Mesenteric fat pad (tissue), 1 donor: ENCODE data around the gene SYMPK. TPM values are rescaled to one million over a fixed set of nuclear protein-coding genes. Genes with fewer than 3 reads are reported as not detected.
A peak's percentile ranks its signal among the peaks of the same experiment; 100 is the strongest.
"Not testable (repeated sequence)": the region's sequence is repeated elsewhere in the genome, so short reads cannot be mapped to it uniquely, and the experiment has no call there.

ENCODE experiments used
- DNase-seq: peaks from one replicate; pipeline ENCODE4 v3.0.0-alpha.2; 2020; ENCODE audit warnings: low spot score
- total RNA-seq: library from RNA; stranded (reverse); fragmentation: NEBNext Ultra II Directional; extraction: Animal tissue kit (Norgen Biotek cat#: 25700); gene quantifications from one replicate; pipeline ENCODE4 v1.2.1, GENCODE V29; 2021
- donor health status: DM: yes; HTN: yes; CAD: no.

SYMPK gene
- total RNA-seq, 1 donor from 2014 or later = 52.8 TPM

- DNase-seq = no peak
These were observed 57.2 kb downstream of the SYMPK start for GRCh38 chr19:45805719-45806118.

GRCh38 chr19:45804959-45805230, 58.1 kb downstream of the SYMPK start:
- DNase-seq = no peak

GRCh38 chr19:45804140-45804958, 58.6 kb downstream of the SYMPK start:
- no peak for DNase-seq

GRCh38 chr19:45801603-45802175, 61.3 kb downstream of the SYMPK start:
- no peak for DNase-seq

- DNase-seq = no peak
These were observed 62.8 kb downstream of the SYMPK start for GRCh38 chr19:45800070-45800553.

GRCh38 chr19:45799541-45799940, 63.4 kb downstream of the SYMPK start:
- DNase-seq = not testable (repeated sequence)

GRCh38 chr19:45798995-45799517, 63.9 kb downstream of the SYMPK start:
- no peak for DNase-seq

- no peak for DNase-seq
These were observed 68.3 kb downstream of the SYMPK start for GRCh38 chr19:45794627-45795026.

GRCh38 chr19:45793876-45794275, 69.1 kb downstream of the SYMPK start:
- no peak for DNase-seq

- no peak for DNase-seq
These were observed 69.8 kb downstream of the SYMPK start for GRCh38 chr19:45793178-45793564.

- DNase-seq = peak; percentile 100
These were observed 70.3 kb downstream of the SYMPK start, which contains the start of gene DMWD for GRCh38 chr19:45792470-45793177. DMWD (minus strand) TSS chr19:45792845; CDS start chr19:45792756, 89 bp downstream.

GRCh38 chr19:45791744-45792469, 71.0 kb downstream of the SYMPK start:
- no peak for DNase-seq

GRCh38 chr19:45790942-45791341, 72.0 kb downstream of the SYMPK start:
- no peak for DNase-seq

- DNase-seq = no peak
These were observed 73.7 kb downstream of the SYMPK start for GRCh38 chr19:45789035-45789786.

- DNase-seq = no peak
These were observed 76.4 kb downstream of the SYMPK start for GRCh38 chr19:45786533-45786894.

- DNase-seq = no peak
These were observed 77.0 kb downstream of the SYMPK start for GRCh38 chr19:45785781-45786532.

- DNase-seq = no peak
These were observed 77.8 kb downstream of the SYMPK start for GRCh38 chr19:45785097-45785496.

GRCh38 chr19:45784096-45784495, 78.9 kb downstream of the SYMPK start:
- no peak for DNase-seq

- DNase-seq = no peak
These were observed 79.8 kb downstream of the SYMPK start for GRCh38 chr19:45782820-45783785.
